Brain microvascular endothelial cell (primary cell): ENCODE data around the gene ARHGAP22.
A peak's percentile ranks its signal among the peaks of the same experiment; 100 is the strongest.

ENCODE experiments used
- DNase-seq: peaks from one replicate; pipeline ENCODE4 v3.0.0-alpha.2; 2020
- H3K27ac ChIP-seq: fragments of 250-450 bp; sonication (Bioruptor Pico); 2 replicates; pipeline ENCODE4 v1.5.1; 2020; ENCODE audit warnings: mild to moderate bottlenecking, moderate library complexity
- H3K27me3 ChIP-seq: fragments of 250-450 bp; sonication (Bioruptor Pico); replicated peaks from 2 replicates; pipeline ENCODE4 v1.5.1; 2020; ENCODE audit warnings: mild to moderate bottlenecking
- H3K36me3 ChIP-seq: fragments of 250-450 bp; sonication (Bioruptor Pico); replicated peaks from 2 replicates; pipeline ENCODE4 v1.5.1; 2020; ENCODE audit warnings: mild to moderate bottlenecking
- H3K4me3 ChIP-seq: 2 replicates; pipeline ENCODE4 v1.5.1; 2011; ENCODE audit warnings: low read depth, mild to moderate bottlenecking, control low read depth, low read length, moderate library complexity
- in situ Hi-C: cut with HindIII; loops from 2 replicates; pipeline ENCODE4 v1.10.0; 2017; ENCODE audit warnings: low sequenced_read_pairs, low pct_ligation_motif_present
- TF ChIP-seq, protein P1 (sequence below): IDR thresholded peaks from 2 replicates; pipeline ENCODE4 v1.5.1; 2011; ENCODE audit warnings: low read depth, mild to moderate bottlenecking, moderate library complexity, low read length, control low read depth, inconsistent platforms; ENCODE audit errors: missing control alignments

ARHGAP22 gene

GRCh38 chr10:48449501-48450232, 155.2 kb downstream of the ARHGAP22 start:
- in situ Hi-C loops = no loop called here
- Histone ChIP-seq H3K4me3 (no peak overlapping the region), H3K36me3 (peaks cover 49% of the 10 kb centered on the region), H3K27ac (no peak overlapping the region), H3K27me3 (no peaks in the 10 kb centered on the region)
- DNase-seq = no peak
- TF ChIP-seq, protein P1, sequence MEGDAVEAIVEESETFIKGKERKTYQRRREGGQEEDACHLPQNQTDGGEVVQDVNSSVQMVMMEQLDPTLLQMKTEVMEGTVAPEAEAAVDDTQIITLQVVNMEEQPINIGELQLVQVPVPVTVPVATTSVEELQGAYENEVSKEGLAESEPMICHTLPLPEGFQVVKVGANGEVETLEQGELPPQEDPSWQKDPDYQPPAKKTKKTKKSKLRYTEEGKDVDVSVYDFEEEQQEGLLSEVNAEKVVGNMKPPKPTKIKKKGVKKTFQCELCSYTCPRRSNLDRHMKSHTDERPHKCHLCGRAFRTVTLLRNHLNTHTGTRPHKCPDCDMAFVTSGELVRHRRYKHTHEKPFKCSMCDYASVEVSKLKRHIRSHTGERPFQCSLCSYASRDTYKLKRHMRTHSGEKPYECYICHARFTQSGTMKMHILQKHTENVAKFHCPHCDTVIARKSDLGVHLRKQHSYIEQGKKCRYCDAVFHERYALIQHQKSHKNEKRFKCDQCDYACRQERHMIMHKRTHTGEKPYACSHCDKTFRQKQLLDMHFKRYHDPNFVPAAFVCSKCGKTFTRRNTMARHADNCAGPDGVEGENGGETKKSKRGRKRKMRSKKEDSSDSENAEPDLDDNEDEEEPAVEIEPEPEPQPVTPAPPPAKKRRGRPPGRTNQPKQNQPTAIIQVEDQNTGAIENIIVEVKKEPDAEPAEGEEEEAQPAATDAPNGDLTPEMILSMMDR = no peak

DNA sequence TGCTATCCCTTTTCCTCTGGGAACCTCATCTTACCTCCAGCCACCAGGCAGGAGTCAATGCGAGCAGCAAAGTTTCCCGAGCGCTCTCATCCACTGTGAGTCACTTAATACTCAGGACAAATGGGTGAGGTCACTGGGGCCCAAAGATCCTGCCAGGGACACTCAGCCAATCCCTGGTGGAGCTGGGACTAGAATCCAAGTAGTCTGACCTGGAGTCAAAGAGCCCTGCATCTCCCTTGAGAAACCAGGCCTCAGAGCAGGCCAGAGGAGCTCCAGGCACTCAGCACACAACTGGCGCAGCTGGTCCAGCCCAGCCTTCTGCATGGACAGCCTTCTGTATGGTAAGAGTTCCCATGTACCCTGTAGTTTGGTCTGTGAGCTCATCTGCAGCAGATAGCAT, 156.1 kb downstream of the ARHGAP22 start:
- Histone ChIP-seq H3K27me3 (no peaks in the 10 kb centered on the region), H3K4me3 (no peak overlapping the region), H3K27ac (no peak overlapping the region), H3K36me3 (peaks cover 50% of the 10 kb centered on the region)
- in situ Hi-C loops = no loop called here
- peak; percentile 43 for DNase-seq
- TF ChIP-seq, protein P1 = no peak

DNA sequence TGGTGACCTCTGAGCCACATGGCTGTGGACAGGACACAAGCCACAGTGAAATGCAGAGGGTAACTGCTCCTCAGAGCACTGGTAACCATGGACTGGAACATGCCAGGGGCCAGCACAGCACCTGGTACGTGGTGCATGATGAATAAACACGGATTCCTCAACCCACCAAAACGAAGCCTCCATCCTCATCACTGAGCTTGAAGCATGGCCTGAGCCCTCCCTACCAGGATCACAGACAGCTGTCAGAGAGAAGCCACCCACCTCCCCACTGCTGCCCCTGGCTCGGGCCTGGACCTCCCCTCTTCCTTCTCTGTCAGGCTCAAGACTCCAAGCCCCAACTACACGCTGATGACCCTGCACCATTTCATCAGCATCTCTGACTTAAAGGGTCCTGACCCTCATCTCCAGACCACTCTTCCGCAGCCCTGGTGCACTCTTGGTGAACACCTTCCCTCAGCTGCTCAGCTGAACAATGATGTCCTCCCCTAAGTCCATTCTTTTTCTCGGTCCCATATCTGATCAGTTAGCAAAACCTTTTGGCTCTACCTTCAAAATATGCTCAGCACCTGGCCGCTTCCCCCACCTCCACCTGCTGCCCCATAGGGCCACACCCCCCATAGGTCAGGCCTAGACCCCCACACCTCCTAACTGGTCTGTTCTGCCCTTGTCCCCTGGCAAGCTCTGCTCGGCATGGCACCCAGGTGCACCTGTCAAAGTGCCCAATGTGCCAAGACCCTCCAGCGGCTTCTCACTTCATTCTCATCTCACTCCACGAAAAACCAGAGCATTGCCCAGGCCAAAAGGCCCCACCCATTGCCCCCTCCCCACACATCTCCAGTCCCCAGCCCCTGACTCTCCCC, 157.3 kb downstream of the ARHGAP22 start:
- in situ Hi-C loops = no loop called here

DNA sequence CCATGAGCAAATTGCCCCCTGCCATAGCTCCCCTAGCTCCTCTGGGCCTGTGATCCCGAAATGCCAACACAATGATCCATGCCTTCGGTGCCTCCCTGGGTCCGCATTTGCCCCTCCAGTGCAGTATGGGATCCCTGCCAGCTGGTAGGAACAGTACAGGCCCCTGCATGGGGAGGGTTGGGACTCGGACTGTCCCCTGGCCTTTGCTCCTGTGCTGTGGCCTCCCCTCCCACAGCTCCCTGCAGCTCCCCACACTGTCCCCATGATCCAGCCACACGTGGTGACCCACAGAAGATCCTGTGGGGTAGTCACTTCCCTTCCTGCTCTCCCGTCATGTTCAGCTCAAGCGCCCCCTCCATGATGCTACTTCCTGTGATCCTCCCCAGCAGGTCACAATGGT, 158.1 kb downstream of the ARHGAP22 start:
- Histone ChIP-seq H3K36me3 (peaks cover 36% of the 10 kb centered on the region), H3K27me3 (no peaks in the 10 kb centered on the region), H3K4me3 (no peak overlapping the region), H3K27ac (no peak overlapping the region)
- in situ Hi-C loops = no loop called here
- DNase-seq = no peak
- TF ChIP-seq, protein P1 = no peak

More for the DNA sequence above, 157.3 kb downstream of the ARHGAP22 start:
- Histone ChIP-seq H3K27me3 (no peaks in the 10 kb centered on the region), H3K4me3 (no peak overlapping the region), H3K27ac (no peak overlapping the region), H3K36me3 (peaks cover 41% of the 10 kb centered on the region)
- TF ChIP-seq, protein P1 = no peak
- DNase-seq = no peak

- TF ChIP-seq, protein P1 = no peak
- in situ Hi-C loops = no loop called here
- Histone ChIP-seq H3K36me3 (peaks cover 34% of the 10 kb centered on the region), H3K27me3 (no peaks in the 10 kb centered on the region), H3K27ac (no peak overlapping the region), H3K4me3 (no peak overlapping the region)
- DNase-seq = no peak
These were observed 158.9 kb downstream of the ARHGAP22 start for GRCh38 chr10:48445932-48446331.
